GM18520 (cell line): ENCODE data around the gene TMEM119.
A peak's percentile ranks its signal among the peaks of the same experiment; 100 is the strongest.
"Not testable (repeated sequence)": the region's sequence is repeated elsewhere in the genome, so short reads cannot be mapped to it uniquely, and the experiment has no call there.

Source experiments
- ATAC-seq: cut with Tn5 transposase; IDR thresholded peaks from one replicate; pipeline ENCODE4 v1.9.1; 2021; ENCODE audit not compliant: unreplicated experiment

TMEM119 gene

GRCh38 chr12:108635201-108635996 lies 37.5 kb upstream of the TMEM119 start:
- peak; percentile 30 for ATAC-seq

- no peak for ATAC-seq
Observed at GRCh38 chr12:108634341-108634751, 36.5 kb upstream of the TMEM119 start.

- peak; percentile 61 for ATAC-seq
Observed at GRCh38 chr12:108633534-108634248, 35.8 kb upstream of the TMEM119 start, which contains the start of gene SELPLG. Gene SELPLG, minus strand, starts transcription at chr12:108633894. Its CDS starts 9,587 bp downstream, at chr12:108624307.

GRCh38 chr12:108633081-108633533 lies 35.2 kb upstream of the TMEM119 start:
- ATAC-seq, result no peak

DNA sequence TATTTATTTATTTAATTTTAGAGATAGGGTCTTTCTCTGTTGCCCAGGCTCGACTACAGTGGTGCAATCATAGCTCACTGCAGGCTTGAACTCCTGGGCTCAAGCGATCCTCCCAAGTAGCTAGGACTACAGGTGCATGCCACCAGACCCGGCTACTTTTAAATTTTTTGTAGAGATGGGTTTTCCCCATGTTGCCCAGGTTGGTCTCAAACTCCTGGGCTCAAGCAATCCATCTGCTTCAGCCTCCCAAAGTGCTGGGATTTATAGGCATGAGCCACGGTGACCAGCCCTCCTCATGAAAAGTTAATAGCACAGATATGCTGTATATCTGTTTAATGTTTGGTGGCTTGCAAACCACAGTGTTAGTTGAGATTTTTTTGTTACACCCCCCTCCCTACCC lies 33.4 kb upstream of the TMEM119 start:
- ATAC-seq, result not testable (repeated sequence)

- ATAC-seq, result no peak
Observed at GRCh38 chr12:108630481-108631207, 32.8 kb upstream of the TMEM119 start.

- ATAC-seq, result no peak
Observed at GRCh38 chr12:108629824-108630476, 32.1 kb upstream of the TMEM119 start.

DNA sequence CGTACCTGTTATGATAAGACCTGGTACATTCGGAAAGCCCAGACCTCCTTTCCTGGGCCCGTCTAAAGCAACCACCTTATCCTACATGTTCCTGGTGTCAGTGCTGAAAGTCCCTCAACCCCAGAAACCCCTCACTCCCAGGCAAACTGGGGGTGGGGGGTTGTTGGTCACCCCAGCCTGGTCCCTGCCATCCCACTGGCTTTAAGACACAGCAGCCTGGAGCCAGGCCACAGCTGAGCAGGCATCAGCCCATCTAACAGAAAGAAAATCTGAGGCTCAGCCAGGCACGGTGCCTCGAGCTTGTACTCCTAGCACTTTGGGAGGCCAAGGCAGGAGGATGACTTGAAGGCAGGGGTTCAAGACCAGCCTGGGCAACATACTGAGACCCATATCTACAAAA lies 31.3 kb upstream of the TMEM119 start:
- ATAC-seq, result no peak

DNA sequence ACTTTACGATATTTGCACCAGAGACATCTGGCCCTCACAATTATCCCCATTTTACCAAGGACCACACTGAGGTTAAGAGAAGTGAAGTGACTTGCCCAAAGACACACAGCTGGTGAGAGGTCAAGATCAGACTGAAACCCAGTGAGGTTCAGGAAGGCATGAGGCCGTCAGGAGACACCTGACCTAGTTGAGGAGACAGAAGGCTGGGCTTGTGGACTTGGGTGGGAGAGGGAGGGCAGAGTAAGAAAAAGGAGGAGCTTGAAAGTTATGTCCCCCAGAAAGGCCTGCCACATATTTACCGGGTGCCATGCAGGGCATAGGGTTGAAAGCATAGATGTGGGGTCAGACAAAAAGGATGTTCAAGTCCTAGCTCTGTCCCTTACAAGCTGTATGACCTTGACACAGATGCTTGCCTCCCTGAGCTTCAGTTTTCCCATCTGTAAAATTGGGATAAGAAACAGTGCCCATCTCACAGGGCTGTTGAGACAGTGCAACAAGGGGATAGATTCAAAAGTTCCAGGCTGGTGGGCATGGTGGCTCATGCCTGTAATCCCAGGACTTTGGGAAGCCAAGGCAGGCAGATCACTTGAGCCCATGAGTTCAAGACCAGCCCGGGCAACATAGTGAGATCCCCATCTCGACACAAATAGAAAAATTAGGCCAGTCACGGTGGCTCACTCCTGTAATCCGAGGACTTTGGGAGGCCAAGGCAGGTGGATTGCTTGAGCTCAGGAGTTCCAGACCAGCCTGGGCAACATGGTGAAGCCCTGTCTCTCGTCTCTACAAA lies 29.4 kb upstream of the TMEM119 start:
- ATAC-seq, result no peak

DNA sequence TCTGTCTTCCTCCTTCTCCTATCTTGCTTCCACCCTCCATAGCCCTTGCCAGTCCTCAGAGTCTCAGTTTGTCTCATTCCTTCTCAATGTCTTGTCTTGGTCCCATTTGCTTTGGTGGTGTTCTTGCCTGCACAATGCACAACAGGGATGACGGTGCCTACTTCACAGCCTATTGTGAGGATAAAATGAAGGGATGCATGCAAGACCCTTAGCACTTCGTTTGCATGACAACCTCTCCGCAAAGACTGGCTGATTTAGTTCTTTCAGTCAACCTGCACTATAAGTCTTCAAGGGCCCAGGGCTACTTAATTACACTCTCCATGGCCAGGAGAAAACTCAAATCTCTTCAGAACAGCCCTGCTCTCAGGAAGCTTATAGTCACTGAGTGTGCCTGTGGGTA lies 27.3 kb upstream of the TMEM119 start:
- no peak for ATAC-seq

DNA sequence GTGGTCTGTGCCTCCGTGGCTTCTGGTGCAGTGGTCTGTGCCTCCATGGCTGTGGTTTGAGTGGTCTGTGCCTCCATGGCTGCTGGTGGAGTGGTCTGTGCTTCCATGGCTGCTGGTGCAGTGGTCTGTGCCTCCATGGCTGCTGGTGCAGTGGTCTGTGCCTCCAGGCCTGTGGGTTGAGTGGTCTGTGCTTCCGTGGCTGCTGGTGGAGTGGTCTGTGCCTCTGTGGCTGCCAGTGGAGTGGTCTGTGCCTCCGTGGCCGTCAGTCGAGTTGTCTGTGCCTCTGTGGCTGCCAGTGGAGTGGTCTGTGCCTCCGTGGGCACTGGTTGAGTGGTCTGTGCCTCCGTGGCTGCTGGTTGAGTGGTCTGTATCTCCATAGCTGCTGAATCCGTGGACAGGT lies 25.7 kb upstream of the TMEM119 start:
- ATAC-seq, result no peak

DNA sequence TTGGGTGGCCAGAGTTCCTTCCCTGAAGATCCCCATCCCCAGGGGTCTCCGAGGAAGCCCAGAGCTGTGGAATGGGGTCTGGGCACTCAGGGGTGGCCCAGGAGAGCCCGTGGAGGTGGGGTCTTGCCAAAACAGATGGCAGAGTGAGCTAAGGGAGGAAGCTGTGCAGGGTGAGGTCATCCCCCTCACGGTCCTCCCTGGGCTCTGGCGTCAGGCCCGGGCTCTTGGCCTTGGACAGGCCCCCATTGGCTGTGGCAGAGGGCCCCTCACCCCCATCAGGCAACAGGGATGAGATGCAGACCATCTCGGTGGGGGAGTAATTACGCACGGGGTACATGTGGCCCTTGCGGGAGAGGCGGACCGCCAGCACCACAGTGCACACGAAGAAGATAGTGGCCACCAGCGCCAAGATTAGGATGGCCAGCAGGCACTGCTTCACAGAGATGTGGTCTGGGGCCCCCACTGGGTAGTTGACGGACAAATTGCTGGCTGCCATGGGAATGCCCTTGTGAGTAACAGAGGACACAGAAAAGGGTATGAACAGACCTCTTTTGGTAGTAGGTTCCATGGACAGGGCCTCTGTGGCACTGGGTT lies 25.1 kb upstream of the TMEM119 start:
- no peak for ATAC-seq

- ATAC-seq, result no peak
Observed at GRCh38 chr12:108622421-108622820, 24.5 kb upstream of the TMEM119 start.

DNA sequence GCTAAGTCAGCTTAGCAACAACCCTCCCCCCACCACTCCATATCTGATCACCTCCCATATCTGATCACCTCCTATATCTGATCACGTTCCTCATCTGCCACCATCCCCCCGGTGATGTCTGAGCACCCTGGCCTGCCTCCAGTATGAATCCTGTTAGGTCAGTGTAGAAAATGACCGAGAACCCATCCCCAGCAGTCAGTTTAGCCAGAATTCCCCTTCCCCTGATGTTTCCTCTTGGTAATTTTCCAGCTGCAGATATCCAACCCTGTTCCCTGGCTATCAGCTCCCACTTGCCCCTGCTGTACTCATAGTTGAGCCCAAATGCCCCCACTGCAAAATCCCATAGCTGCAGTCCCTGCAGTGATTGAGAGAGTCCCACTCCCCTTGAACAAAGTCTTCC lies 23.3 kb upstream of the TMEM119 start:
- ATAC-seq, result no peak

DNA sequence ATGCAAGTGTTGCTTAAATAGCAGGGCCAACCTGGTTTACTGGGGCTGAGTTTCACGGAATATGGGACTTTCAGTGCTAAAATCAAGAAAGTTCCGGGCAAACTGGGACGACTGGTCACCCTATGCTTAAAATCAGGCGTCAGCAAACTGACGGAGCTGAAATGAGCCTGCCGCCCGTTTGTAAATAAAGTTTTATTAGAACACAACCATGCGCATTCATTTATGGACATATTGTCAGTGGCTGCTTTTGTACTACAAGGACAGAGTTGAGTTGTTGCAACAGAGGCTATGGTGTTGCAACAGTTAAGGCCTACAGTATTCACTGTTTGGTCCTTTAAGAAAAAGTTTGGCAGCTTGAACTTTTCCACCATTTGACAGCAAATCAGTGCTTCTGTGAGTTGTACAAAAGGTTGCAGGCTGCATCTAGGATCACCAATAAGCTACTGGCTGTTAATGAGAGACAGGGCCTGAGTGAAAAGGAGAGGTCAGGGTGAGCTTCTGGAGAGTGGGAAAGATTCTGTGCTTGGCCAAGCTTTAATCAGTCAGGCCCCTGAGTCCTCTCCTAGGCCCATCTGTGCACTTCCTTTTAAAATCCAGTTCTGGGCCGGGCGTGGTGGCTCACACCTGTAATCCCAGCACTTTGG lies 22.5 kb upstream of the TMEM119 start:
- no peak for ATAC-seq

DNA sequence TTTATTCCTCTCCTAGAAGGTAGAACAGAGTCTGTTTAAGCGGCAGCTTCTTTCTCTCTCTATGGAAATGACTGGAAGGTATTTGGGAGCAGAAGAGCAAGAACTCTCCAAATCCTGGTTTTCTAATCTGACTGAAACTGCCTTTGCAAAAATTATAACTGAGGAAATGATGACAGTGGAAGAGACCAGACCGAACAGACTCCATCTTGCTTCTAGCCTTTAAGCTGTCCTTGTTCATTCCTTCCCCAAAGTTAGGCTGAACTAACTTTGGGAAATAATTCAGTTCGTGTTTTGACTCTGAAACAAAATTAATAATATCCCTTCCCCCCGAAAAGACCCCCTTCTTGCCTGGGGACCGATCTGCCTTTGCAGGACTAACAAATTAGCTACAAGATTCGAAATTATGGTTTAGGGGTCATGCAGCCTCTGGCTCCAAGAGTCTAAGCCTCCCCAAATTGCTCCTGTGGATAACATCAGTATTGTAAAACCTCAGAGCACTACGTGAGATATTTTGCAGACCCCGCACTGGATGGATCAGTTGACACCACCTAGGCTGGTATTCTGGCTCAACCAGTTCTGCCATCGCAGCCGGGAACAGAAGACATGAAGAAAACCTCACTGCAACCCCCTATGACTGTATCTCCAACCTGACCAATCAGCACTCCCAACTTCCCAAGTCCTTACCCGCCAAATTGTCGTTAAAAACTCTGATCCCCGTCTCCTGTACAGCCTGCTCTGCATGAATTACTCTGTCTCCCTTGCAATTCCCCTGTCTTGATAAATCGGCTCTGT lies 21.7 kb upstream of the TMEM119 start:
- ATAC-seq, result no peak

GRCh38 chr12:108618953-108619274 lies 21.0 kb upstream of the TMEM119 start:
- not testable (repeated sequence) for ATAC-seq

DNA sequence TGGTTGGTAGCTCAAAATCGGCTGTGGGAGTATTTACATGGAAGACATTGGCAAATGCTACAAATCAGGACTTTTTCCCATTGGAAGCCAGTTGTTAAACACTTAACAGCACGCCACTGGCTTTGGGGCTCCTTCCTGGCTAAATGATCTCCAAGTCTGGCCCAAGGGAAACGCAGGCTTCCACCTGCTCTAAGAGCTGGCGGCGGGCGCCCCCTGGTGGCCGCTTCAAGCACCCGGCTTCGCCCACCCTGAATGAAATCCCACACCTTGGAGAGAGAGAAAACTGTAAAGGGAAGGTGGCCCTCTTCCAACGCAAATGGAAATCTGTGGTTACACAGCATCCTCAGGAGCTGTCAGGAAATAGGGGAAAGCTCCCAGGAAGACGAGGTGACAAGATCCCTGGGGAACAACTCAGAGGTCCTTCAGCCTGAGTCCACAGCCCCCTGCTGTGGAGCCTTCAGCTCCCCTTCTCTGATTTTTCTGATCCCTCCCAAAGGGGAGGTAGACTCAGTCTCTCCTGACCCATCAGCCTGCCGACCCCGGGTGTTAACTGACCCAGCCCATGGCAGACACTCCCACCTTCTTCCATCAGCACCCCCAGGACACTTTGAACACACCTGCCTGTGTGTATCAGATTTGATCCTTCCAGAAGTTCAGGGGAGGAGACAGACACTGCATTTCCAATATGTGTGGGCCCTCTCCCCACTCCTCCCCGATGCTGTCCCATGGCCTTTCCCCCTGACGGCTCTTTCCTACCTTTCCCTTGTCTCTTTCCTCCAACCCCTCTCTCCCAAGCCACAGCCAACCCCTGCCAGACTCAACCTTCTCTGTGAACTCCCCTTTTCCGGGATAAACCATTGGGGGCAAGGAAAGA lies 20.4 kb upstream of the TMEM119 start:
- peak; percentile 28 for ATAC-seq
